Thyroid gland (tissue), 4 donors: ENCODE results near the gene PXDN. TPM values are rescaled to one million over a fixed set of nuclear protein-coding genes. Genes with fewer than 3 reads are reported as not detected.

Source experiments
- DNase-seq, 2 donors: peaks; one replicate each; pipeline ENCODE4 v3.0.0-alpha.2; 2019
- H3K27ac ChIP-seq, 3 donors: fragments of 200-600 bp; sonication (generic); 1 replicate in 2 of 3; 2 replicates in 1 of 3; pipeline ENCODE4 v1.5.1; 2016 to 2019; ENCODE audit warnings: mild to moderate bottlenecking in 1 of 3, moderate library complexity in 1 of 3
- H3K27me3 ChIP-seq: fragments of 200-600 bp; sonication (generic); one replicate; pipeline ENCODE4 v1.5.1; 2019
- H3K36me3 ChIP-seq, 2 donors: fragments of 200-600 bp; sonication (generic); one replicate each; pipeline ENCODE4 v1.5.1; 2016 to 2019
- H3K4me1 ChIP-seq, 2 donors: fragments of 200-600 bp; sonication (generic); one replicate each; pipeline ENCODE4 v1.5.1; 2017 to 2019
- H3K4me3 ChIP-seq, 3 donors: fragments of 200-600 bp; sonication (generic); replicated peaks in 1 of 3; 1 replicate in 2 of 3; 2 replicates in 1 of 3; pipeline ENCODE4 v1.5.1; 2016; ENCODE audit warnings: mild to moderate bottlenecking in 1 of 3
- H3K9me3 ChIP-seq: fragments of 200-600 bp; sonication (generic); one replicate; pipeline ENCODE4 v1.5.1; 2017
- CTCF ChIP-seq, 6 experiments: fragments of 200-600 bp in 3 of 6; fragments of 450-650 bp in 3 of 6; sonication (generic) in 3 of 6; IDR thresholded peaks; one replicate each; pipeline ENCODE4 v1.5.1; 2016 to 2019; ENCODE audit warnings: antibody characterized with exemption in 6 of 6, mild to moderate bottlenecking in 2 of 6, inconsistent platforms in 1 of 6, moderate library complexity in 1 of 6
- POLR2A ChIP-seq, 2 donors: fragments of 450-650 bp; IDR thresholded peaks; one replicate each; pipeline ENCODE4 v1.6.1; 2017; ENCODE audit warnings: antibody characterized with exemption in 2 of 2, mild to moderate bottlenecking in 2 of 2, moderate library complexity in 1 of 2
- WGBS, 2 donors: methylation state at CpG; one replicate each; pipeline ENCODE4 v1.1.5; 2017; 5-methylcytosine and 5-hydroxymethylcytosine counted together
- intact Hi-C: fragments of 100-400 bp; cut with DNase I; formaldehyde crosslinking; loops from one replicate; pipeline ENCODE4 v1.15.1; 2023
- total RNA-seq, 4 donors: library from RNA; depleted of rRNA; stranded (reverse); fragments of >200 nt; gene quantifications; one replicate each; pipeline ENCODE4 v1.2.3, GENCODE V29; 2016

Gene PXDN
- total RNA-seq, 4 donors from 2014 or later, result 6.9 to 17.3 (median 13.6) TPM

DNA sequence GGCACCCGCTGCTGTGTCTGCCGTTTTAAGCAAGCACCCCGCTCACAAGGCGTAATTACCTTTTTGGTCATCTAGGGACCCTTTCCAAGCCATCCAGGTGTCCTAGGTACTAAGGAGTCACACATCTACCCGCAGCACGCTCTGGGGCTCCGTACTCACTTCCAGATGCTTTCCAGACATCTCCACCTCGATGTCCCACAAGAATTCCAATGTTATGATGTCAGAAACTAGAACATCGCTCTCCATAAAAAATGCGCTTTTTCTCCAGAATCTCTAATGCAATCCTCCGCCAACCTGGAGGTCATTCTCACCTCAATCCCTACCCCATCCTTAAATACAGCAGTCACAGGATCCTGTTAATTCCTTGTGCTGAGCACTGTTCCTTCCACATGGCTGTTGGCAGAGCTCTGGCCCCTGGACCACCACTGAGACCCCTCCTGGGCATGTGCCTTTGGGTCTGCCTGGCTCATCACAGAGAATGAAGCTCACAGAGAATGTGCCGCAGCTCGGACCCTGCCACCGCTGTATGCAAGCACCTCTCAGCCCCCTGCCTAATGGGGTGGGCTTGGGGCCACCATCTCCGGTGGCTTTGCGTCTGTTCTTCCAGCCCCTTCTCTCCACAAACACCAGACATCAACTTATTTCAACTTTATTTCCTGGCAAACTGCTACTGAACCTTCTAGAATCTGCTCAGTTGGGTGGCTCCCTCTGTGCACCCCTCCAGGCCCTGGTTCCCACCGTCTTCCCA, 4.6 kb upstream of the PXDN start:
- Histone ChIP-seq H3K4me1 (peaks cover 0 to 22% of the 10 kb centered on the region in 2 donors), H3K9me3 (no peaks in the 10 kb centered on the region), H3K27me3 (no peaks in the 10 kb centered on the region), H3K36me3 (no peaks in the 10 kb centered on the region), H3K4me3 (no peak overlapping the region), H3K27ac (no peak overlapping the region)
- TF ChIP-seq CTCF (IDR thresholded peaks at IDR 0.05) (no peak), POLR2A (IDR thresholded peaks at IDR 0.05) (no peak)
- WGBS, 2 donors, result 85 to 86% methylated on average over 17 of the region's 17 CpGs
- no peak for DNase-seq
- intact Hi-C loops, result loop anchor here (5.0 kb wide), 1 partner anchor 157 kb away; no protein-coding TSS in a partner anchor

DNA sequence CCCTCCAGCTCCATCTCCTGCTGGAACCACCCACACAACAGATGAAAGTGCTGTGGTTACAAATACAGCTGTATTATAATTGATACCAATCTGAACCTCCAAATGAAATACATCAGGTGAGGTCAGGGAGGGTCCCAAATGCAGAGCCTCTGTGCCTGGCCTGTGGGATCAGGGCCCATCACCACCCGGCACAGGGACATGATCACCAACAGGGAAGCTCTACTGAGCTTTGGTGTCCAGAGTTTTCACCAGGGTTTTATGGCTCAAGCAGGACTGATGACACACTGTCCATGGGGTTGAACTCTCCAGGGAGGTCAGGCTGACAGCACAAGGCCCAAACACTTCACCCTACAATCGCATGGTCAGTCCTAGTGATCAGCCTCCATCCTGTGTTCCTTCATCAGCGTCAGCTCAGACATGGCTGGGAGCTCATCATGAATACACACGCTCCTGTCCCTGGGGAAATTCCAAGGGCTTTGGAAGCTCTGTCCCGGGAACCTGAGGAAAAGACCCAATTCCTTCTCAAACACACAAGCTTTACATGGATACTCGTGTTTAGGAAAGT, 3.9 kb upstream of the PXDN start:
- TF ChIP-seq CTCF (IDR thresholded peaks at IDR 0.05), result no peak
- no peak for TF ChIP-seq POLR2A (IDR thresholded peaks at IDR 0.05)

GRCh38 chr2:1747065-1747941, 3.0 kb upstream of the PXDN start:
- no peaks in the 10 kb centered on the region for H3K9me3 ChIP-seq
- no peaks in the 10 kb centered on the region for H3K27me3 ChIP-seq
- intact Hi-C loops, result loop anchor here (5.0 kb wide), 1 partner anchor 155 kb away; no protein-coding TSS in a partner anchor
- no peak for DNase-seq
- H3K27ac ChIP-seq, result no peak overlapping the region
- TF ChIP-seq POLR2A (IDR thresholded peaks at IDR 0.05) (no peak), CTCF (IDR thresholded peaks at IDR 0.05) (no peak)
- peaks cover 3 to 32% of the 10 kb centered on the region in 2 donors for H3K4me1 ChIP-seq
- no peak overlapping the region for H3K4me3 ChIP-seq
- 85 to 89% methylated on average over 26 of the region's 26 CpGs for WGBS, 2 donors
- H3K36me3 ChIP-seq, result no peaks in the 10 kb centered on the region

More for the DNA sequence above, 3.9 kb upstream of the PXDN start:
- H3K9me3 ChIP-seq, result no peaks in the 10 kb centered on the region
- DNase-seq, result no peak
- H3K4me1 ChIP-seq, result peaks cover 3 to 25% of the 10 kb centered on the region in 2 donors
- no peak overlapping the region for H3K27ac ChIP-seq
- intact Hi-C loops, result loop anchor here (5.0 kb wide), 1 partner anchor 156 kb away; no protein-coding TSS in a partner anchor
- no peak overlapping the region for H3K4me3 ChIP-seq
- H3K36me3 ChIP-seq, result no peaks in the 10 kb centered on the region
- H3K27me3 ChIP-seq, result no peaks in the 10 kb centered on the region
- WGBS, 2 donors, result 62 to 73% methylated on average over 6 of the region's 6 CpGs

DNA sequence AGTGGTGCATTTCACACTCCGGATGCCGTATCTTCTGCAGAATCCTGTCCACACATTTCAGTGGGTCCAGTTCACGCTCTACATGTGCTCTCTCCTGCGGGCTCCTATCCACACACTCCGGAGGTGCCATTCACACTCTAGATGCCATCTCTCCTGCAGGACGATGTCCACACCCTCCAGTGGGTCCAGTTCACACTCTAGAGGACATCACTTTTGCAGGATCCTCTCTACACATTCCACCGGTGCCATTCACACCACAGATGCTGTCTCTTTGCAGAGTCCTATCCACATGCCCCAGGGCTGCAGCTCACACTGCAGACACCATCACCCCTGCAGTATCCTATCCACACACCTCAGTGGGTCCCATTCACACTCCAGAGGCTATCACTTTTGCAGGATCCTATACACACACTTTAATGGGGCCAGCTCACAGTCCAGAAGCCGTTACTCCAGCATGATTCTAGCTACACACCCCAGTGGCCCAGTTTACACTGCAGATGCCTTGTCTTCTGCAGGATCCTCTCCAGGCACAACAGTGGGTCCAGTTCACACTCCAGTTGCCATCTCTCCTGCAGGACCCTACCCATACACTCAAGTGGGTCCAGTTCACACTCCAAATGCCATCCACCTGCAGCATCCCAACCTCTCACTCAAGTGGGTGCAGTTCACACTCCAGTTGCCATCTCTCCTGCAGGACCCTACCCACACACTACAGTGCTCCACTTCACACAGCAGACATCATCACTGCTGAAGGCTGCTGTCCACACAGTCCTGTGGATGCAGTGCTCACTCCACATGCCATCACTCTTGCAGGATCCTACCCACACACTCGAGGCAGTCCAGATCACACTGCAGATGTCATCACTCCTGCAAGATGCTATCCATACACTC, 2.1 kb upstream of the PXDN start:
- 85 to 86% methylated on average over 9 of the region's 9 CpGs for WGBS, 2 donors

More for the DNA sequence above, 2.1 kb upstream of the PXDN start:
- intact Hi-C loops, result loop anchor here (5.0 kb wide), 1 partner anchor 154 kb away; no protein-coding TSS in a partner anchor
- TF ChIP-seq POLR2A (IDR thresholded peaks at IDR 0.05), result no peak
- Histone ChIP-seq H3K4me1 (peaks cover 3 to 32% of the 10 kb centered on the region in 2 donors), H3K27me3 (no peaks in the 10 kb centered on the region), H3K36me3 (no peaks in the 10 kb centered on the region), H3K4me3 (no peak overlapping the region), H3K9me3 (no peaks in the 10 kb centered on the region), H3K27ac (no peak overlapping the region)
- DNase-seq, result no peak
